DMS53 treated with DMSO at 0.1 percent for 48 hours (cell line): ENCODE data around the gene EIF1AX.
"Not testable (repeated sequence)": the region's sequence is repeated elsewhere in the genome, so short reads cannot be mapped to it uniquely, and the experiment has no call there.

Source experiments
- DNase-seq: peaks from one replicate; lab custom pipeline; 2025; ENCODE audit not compliant: unreplicated experiment; lab: John Stamatoyannopoulos, UW

EIF1AX gene

GRCh38 chrX:20141281-20142220 lies at the start of gene EIF1AX:
Gene EIF1AX, minus strand, starts transcription at chrX:20141838. Its CDS starts 198 bp downstream, at chrX:20141640.
- DNase-seq: peak; percentile 95

- no peak for DNase-seq
Observed at GRCh38 chrX:20189171-20189570, 47.5 kb upstream of the EIF1AX start.

GRCh38 chrX:20181598-20182329 lies 40.1 kb upstream of the EIF1AX start:
- DNase-seq: no peak

- no peak for DNase-seq
Observed at GRCh38 chrX:20177093-20177492, 35.5 kb upstream of the EIF1AX start.

GRCh38 chrX:20173856-20174255 lies 32.2 kb upstream of the EIF1AX start:
- DNase-seq: no peak

GRCh38 chrX:20173313-20173712 lies 31.7 kb upstream of the EIF1AX start:
- DNase-seq: no peak

GRCh38 chrX:20171887-20172286 lies 30.2 kb upstream of the EIF1AX start:
- DNase-seq: no peak

- DNase-seq: not testable (repeated sequence)
Observed at GRCh38 chrX:20162516-20162915, 20.9 kb upstream of the EIF1AX start.

GRCh38 chrX:20159797-20160385 lies 18.3 kb upstream of the EIF1AX start:
- no peak for DNase-seq

- no peak for DNase-seq
Observed at GRCh38 chrX:20151689-20152088, 10.1 kb upstream of the EIF1AX start.

- DNase-seq: no peak
Observed at GRCh38 chrX:20149326-20149725, 7.7 kb upstream of the EIF1AX start.

- DNase-seq: peak; percentile 28
Observed at GRCh38 chrX:20147561-20147960, 5.9 kb upstream of the EIF1AX start.

GRCh38 chrX:20144491-20144890 lies 2.9 kb upstream of the EIF1AX start:
- peak; percentile 29 for DNase-seq

- no peak for DNase-seq
Observed at GRCh38 chrX:20143561-20143960, 1.9 kb upstream of the EIF1AX start.

- no peak for DNase-seq
Observed at GRCh38 chrX:20143111-20143510, 1.5 kb upstream of the EIF1AX start.

- no peak for DNase-seq
Observed at GRCh38 chrX:20140420-20140819, 1.2 kb downstream of the EIF1AX start.

GRCh38 chrX:20139966-20140365 lies 1.7 kb downstream of the EIF1AX start:
- DNase-seq: no peak

- DNase-seq: no peak
Observed at GRCh38 chrX:20135944-20136343, 5.7 kb downstream of the EIF1AX start.

- no peak for DNase-seq
Observed at GRCh38 chrX:20132666-20133065, 9.0 kb downstream of the EIF1AX start.

GRCh38 chrX:20130357-20130756 lies 11.3 kb downstream of the EIF1AX start:
- DNase-seq: no peak

GRCh38 chrX:20129547-20129946 lies 12.1 kb downstream of the EIF1AX start:
- no peak for DNase-seq

- no peak for DNase-seq
Observed at GRCh38 chrX:20128670-20129069, 13.0 kb downstream of the EIF1AX start.
